Ishikawa (cell line): ENCODE results near the gene TIMM8B.

Experiments
- CEBPB ChIP-seq: IDR thresholded peaks from 2 replicates; pipeline ENCODE4 v1.6.1; 2012
- CREB1 ChIP-seq: IDR thresholded peaks from 2 replicates; pipeline ENCODE4 v1.6.1; 2012; ENCODE audit warnings: low read depth
- EGR1 ChIP-seq: IDR thresholded peaks from 2 replicates; pipeline ENCODE4 v1.6.1; 2012
- EP300 ChIP-seq: IDR thresholded peaks from 2 replicates; pipeline ENCODE4 v1.6.1; 2012; ENCODE audit warnings: borderline replicate concordance
- FOXM1 ChIP-seq: IDR thresholded peaks from 2 replicates; pipeline ENCODE4 v1.6.1; 2012; ENCODE audit warnings: low read depth, borderline replicate concordance
- NFIC ChIP-seq: IDR thresholded peaks from 2 replicates; pipeline ENCODE4 v1.6.1; 2012
- RAD21 ChIP-seq: IDR thresholded peaks from 2 replicates; pipeline ENCODE4 v1.6.1; 2012; ENCODE audit warnings: low read depth
- REST ChIP-seq: IDR thresholded peaks from 2 replicates; pipeline ENCODE4 v1.6.1; 2012; ENCODE audit warnings: low read depth, mild to moderate bottlenecking
- TAF1 ChIP-seq: IDR thresholded peaks from 2 replicates; pipeline ENCODE4 v1.6.1; 2012; ENCODE audit warnings: low read depth, mild to moderate bottlenecking
- TCF12 ChIP-seq: IDR thresholded peaks from 2 replicates; pipeline ENCODE4 v1.6.1; 2012; ENCODE audit warnings: low read depth
- TEAD4 ChIP-seq: IDR thresholded peaks from 2 replicates; pipeline ENCODE4 v1.6.1; 2012
- USF1 ChIP-seq: IDR thresholded peaks from 2 replicates; pipeline ENCODE4 v1.6.1; 2012
- YY1 ChIP-seq: IDR thresholded peaks from 2 replicates; pipeline ENCODE4 v1.6.1; 2012; ENCODE audit warnings: low read depth
- ZBTB7A ChIP-seq: IDR thresholded peaks from 2 replicates; pipeline ENCODE4 v1.6.1; 2012; ENCODE audit warnings: low read depth
- TF ChIP-seq, protein P1 (sequence below): IDR thresholded peaks from 2 replicates; pipeline ENCODE4 v1.6.1; 2012

TIMM8B gene

GRCh38 chr11:112062923-112063322 lies 23.6 kb downstream of the TIMM8B start:
- no peak for TF ChIP-seq FOXM1
- no peak for TF ChIP-seq CEBPB
- no peak for TF ChIP-seq YY1
- no peak for TF ChIP-seq EGR1
- TF ChIP-seq NFIC: no peak
- TF ChIP-seq RAD21: no peak
- TF ChIP-seq USF1: no peak
- no peak for TF ChIP-seq CREB1

GRCh38 chr11:112058103-112058502 lies 28.5 kb downstream of the TIMM8B start:
- TF ChIP-seq ZBTB7A: no peak
- TF ChIP-seq REST: no peak
- no peak for TF ChIP-seq TEAD4
- TF ChIP-seq FOXM1: no peak
- no peak for TF ChIP-seq RAD21
- TF ChIP-seq NFIC: no peak
- no peak for TF ChIP-seq CEBPB
- TF ChIP-seq, protein P1, sequence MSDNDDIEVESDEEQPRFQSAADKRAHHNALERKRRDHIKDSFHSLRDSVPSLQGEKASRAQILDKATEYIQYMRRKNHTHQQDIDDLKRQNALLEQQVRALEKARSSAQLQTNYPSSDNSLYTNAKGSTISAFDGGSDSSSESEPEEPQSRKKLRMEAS: no peak
- no peak for TF ChIP-seq EGR1
- TF ChIP-seq TCF12: no peak
- no peak for TF ChIP-seq CREB1
- no peak for TF ChIP-seq EP300
- no peak for TF ChIP-seq USF1
- TF ChIP-seq YY1: no peak

GRCh38 chr11:112057170-112057569 lies 29.4 kb downstream of the TIMM8B start:
- TF ChIP-seq YY1: no peak
- no peak for TF ChIP-seq EP300
- no peak for TF ChIP-seq CEBPB
- TF ChIP-seq, protein P1: no peak
- no peak for TF ChIP-seq NFIC
- TF ChIP-seq TCF12: no peak

GRCh38 chr11:112051768-112052167 lies 34.8 kb downstream of the TIMM8B start:
- TF ChIP-seq TEAD4 (no peak), CEBPB (no peak), REST (no peak), TAF1 (no peak), NFIC (no peak), TCF12 (no peak), EGR1 (no peak), EP300 (no peak), CREB1 (no peak), YY1 (no peak), RAD21 (no peak), FOXM1 (no peak), ZBTB7A (no peak), USF1 (no peak)
- TF ChIP-seq, protein P1: no peak

DNA sequence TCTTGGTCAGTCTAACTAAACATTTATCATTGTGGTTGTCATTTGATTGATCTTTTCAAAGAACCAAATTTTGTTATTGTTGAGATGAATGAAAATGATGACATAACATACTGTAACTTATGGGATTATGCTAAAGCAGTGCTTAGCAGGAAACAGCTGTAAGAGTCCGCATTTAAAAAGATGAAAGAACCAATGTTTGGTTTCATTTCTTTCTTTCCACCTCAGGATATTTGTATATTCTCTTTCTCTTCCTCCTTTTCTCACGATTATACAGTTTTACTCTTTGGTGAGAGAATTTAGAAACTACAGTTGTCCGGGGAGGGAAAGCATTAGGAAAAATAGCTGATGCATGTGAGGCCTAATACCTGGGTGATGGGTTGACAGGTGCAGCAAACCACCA lies 35.8 kb downstream of the TIMM8B start:
- TF ChIP-seq REST: no peak
- no peak for TF ChIP-seq EGR1
- no peak for TF ChIP-seq YY1
- TF ChIP-seq EP300: no peak
- TF ChIP-seq TEAD4: no peak
- no peak for TF ChIP-seq CEBPB
- TF ChIP-seq NFIC: no peak
- TF ChIP-seq TAF1: no peak
- no peak for TF ChIP-seq USF1
- TF ChIP-seq ZBTB7A: no peak
- no peak for TF ChIP-seq TCF12
